ENCODE results near the gene TMEM259. TPM values are rescaled to one million over a fixed set of nuclear protein-coding genes. Genes with fewer than 3 reads are reported as not detected.

The TMEM259 gene
- total and polyA plus RNA-seq, 2 of the 13 experiments (the other 11 are each of a cell fraction or from before 2014, with no cell fraction given): 64.7 to 164 TPM

DNA sequence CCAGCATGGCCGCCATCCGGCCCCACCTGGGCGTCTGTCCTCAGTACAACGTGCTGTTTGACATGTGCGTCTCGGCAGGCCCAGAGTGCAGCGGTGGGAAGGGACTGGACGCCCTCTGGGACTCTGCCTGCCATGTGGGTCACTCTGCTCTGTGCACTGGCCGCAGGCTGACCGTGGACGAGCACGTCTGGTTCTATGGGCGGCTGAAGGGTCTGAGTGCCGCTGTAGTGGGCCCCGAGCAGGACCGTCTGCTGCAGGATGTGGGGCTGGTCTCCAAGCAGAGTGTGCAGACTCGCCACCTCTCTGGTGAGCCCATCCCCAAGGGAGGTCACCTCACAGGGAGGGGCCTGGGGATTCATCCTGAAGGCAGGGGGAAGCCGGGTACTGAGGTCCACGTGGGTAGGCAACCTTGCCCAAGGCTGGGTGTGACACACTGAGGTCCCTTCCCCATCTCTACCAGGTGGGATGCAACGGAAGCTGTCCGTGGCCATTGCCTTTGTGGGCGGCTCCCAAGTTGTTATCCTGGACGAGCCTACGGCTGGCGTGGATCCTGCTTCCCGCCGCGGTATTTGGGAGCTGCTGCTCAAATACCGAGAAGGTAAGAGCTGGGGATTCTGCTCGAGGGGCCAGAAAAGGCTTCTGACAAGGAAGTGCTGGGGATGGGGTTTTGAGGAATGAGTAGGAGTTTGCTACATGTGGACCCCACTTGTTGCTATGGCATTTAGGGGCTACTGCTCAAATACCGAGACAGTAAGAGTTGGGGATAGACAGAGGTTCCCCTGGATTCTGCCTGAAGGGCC is 30.3 kb upstream of the TMEM259 start (continued):
- TF ChIP-seq SP4 (CRISPR knock-in tag; IDR thresholded peaks at IDR 0.05) (peak; percentile 51; the same call in 1 of the 2 replicates), ATF7-NPFF (CRISPR knock-in tag; IDR thresholded peaks at IDR 0.05; ENCODE audit: low read depth) (peak; percentile 84), ZNF510 (CRISPR knock-in tag; IDR thresholded peaks at IDR 0.05; ENCODE audit: low read depth) (0 out of 2 replicates have a peak, but pooled peaks have one; percentile 59), ZNF101 (CRISPR knock-in tag; IDR thresholded peaks at IDR 0.05; ENCODE audit: borderline replicate concordance, low read depth) (peak; percentile 58; the same call in 1 of the 2 replicates), DR1 (CRISPR knock-in tag; IDR thresholded peaks at IDR 0.05) (no peak), TRAFD1 (CRISPR knock-in tag; IDR thresholded peaks at IDR 0.05; ENCODE audit: borderline replicate concordance) (no peak), ZIK1 (CRISPR knock-in tag; IDR thresholded peaks at IDR 0.05; ENCODE audit: borderline replicate concordance, low read depth) (peak; percentile 94), REXO4 (CRISPR knock-in tag; IDR thresholded peaks at IDR 0.05; ENCODE audit: borderline replicate concordance) (no peak), KLF12 (CRISPR knock-in tag; IDR thresholded peaks at IDR 0.05; ENCODE audit: borderline replicate concordance) (no peak), ZNF616 (CRISPR knock-in tag; IDR thresholded peaks at IDR 0.05; ENCODE audit: low read depth) (peak; percentile 87; the same call in 1 of the 2 replicates), SP2 (CRISPR knock-in tag; IDR thresholded peaks at IDR 0.05) (no peak), ZNF224 (CRISPR knock-in tag; IDR thresholded peaks at IDR 0.05) (peak; percentile 94; the same call in 1 of the 2 replicates), ZNF235 (CRISPR knock-in tag; IDR thresholded peaks at IDR 0.05; ENCODE audit: borderline replicate concordance) (no peak), ZNF564 (CRISPR knock-in tag; IDR thresholded peaks at IDR 0.05) (no peak; the same call in 1 of the 2 replicates), DBP (CRISPR knock-in tag; IDR thresholded peaks at IDR 0.05; ENCODE audit: not compliant biosample characterization) (no peak), PPARG (CRISPR knock-in tag; conservative IDR thresholded peaks at IDR 0.05) (no peak), KMT2B (CRISPR knock-in tag; IDR thresholded peaks at IDR 0.05) (no peak), ZKSCAN1 (IDR thresholded peaks at IDR 0.05; ENCODE audit: low read length) (no peak), EP300 (IDR thresholded peaks at IDR 0.05; ENCODE audit: low read depth in 2 of 2, low read length in 2 of 2) (no peak), EP300 (CRISPR knock-in tag; IDR thresholded peaks at IDR 0.05; ENCODE audit: borderline replicate concordance) (no peak), ZNF350 (CRISPR knock-in tag; IDR thresholded peaks at IDR 0.05; ENCODE audit: borderline replicate concordance, low read depth) (peak; percentile 59)
- TF ChIP-seq, protein P1, sequence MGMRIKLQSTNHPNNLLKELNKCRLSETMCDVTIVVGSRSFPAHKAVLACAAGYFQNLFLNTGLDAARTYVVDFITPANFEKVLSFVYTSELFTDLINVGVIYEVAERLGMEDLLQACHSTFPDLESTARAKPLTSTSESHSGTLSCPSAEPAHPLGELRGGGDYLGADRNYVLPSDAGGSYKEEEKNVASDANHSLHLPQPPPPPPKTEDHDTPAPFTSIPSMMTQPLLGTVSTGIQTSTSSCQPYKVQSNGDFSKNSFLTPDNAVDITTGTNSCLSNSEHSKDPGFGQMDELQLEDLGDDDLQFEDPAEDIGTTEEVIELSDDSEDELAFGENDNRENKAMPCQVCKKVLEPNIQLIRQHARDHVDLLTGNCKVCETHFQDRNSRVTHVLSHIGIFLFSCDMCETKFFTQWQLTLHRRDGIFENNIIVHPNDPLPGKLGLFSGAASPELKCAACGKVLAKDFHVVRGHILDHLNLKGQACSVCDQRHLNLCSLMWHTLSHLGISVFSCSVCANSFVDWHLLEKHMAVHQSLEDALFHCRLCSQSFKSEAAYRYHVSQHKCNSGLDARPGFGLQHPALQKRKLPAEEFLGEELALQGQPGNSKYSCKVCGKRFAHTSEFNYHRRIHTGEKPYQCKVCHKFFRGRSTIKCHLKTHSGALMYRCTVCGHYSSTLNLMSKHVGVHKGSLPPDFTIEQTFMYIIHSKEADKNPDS (CRISPR knock-in tag; IDR thresholded peaks at IDR 0.05): peak; percentile 70; the same call in 1 of the 2 replicates
- TF ChIP-seq, protein P2, sequence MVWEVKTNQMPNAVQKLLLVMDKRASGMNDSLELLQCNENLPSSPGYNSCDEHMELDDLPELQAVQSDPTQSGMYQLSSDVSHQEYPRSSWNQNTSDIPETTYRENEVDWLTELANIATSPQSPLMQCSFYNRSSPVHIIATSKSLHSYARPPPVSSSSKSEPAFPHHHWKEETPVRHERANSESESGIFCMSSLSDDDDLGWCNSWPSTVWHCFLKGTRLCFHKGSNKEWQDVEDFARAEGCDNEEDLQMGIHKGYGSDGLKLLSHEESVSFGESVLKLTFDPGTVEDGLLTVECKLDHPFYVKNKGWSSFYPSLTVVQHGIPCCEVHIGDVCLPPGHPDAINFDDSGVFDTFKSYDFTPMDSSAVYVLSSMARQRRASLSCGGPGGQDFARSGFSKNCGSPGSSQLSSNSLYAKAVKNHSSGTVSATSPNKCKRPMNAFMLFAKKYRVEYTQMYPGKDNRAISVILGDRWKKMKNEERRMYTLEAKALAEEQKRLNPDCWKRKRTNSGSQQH (CRISPR knock-in tag; IDR thresholded peaks at IDR 0.05; ENCODE audit: low read depth): peak; percentile 66; the same call in 1 of the 2 replicates

Measured in HepG2 (cell line).